Small intestine (tissue), 7 donors: ENCODE measurements around the gene KRTAP5-8. TPM values are rescaled to one million over a fixed set of nuclear protein-coding genes. Genes with fewer than 3 reads are reported as not detected.
"Not testable (repeated sequence)": the region's sequence is repeated elsewhere in the genome, so short reads cannot be mapped to it uniquely, and the experiment has no call there.

Experiments used
- DNase-seq, 2 donors: peaks; one replicate each; pipeline versions ENCODE4 v3.0.0 to v3.0.0-alpha.2; 2013
- FAIRE-seq: peaks from 2 replicates; lab custom pipeline; 2012; peaks lifted over from hg19 to GRCh38; lab: Jason Lieb, UNC
- H3K27ac ChIP-seq, 3 donors: one replicate each; pipeline ENCODE4 v1.5.1; 2013; ENCODE audit warnings: low read length in 2 of 3, mild to moderate bottlenecking in 2 of 3, control low read depth in 1 of 3, inconsistent platforms in 1 of 3, low read depth in 1 of 3, moderate library complexity in 1 of 3
- H3K27me3 ChIP-seq, 3 donors: one replicate each; pipeline ENCODE4 v1.6.1; 2013; ENCODE audit warnings: low read length in 3 of 3, inconsistent platforms in 1 of 3; ENCODE audit not compliant: control insufficient read depth in 3 of 3, insufficient read depth in 3 of 3
- H3K36me3 ChIP-seq, 3 donors: one replicate each; pipeline ENCODE4 v1.6.1; 2013; ENCODE audit warnings: low read length in 3 of 3, inconsistent platforms in 1 of 3, low read depth in 1 of 3, mild to moderate bottlenecking in 1 of 3, moderate library complexity in 1 of 3; ENCODE audit not compliant: control insufficient read depth in 3 of 3, insufficient read depth in 2 of 3
- H3K4me1 ChIP-seq, 3 donors: one replicate each; pipeline ENCODE4 v1.6.1; 2013; ENCODE audit warnings: low read length in 2 of 3, inconsistent platforms in 1 of 3, low read depth in 1 of 3, mild to moderate bottlenecking in 1 of 3, moderate library complexity in 1 of 3; ENCODE audit not compliant: control insufficient read depth in 3 of 3, insufficient read depth in 2 of 3
- H3K4me3 ChIP-seq, 3 donors: one replicate each; pipeline ENCODE4 v1.5.1; 2013; ENCODE audit warnings: low read length in 3 of 3, control low read depth in 1 of 3, inconsistent platforms in 1 of 3, low read depth in 1 of 3, mild to moderate bottlenecking in 1 of 3, moderate library complexity in 1 of 3
- H3K9me3 ChIP-seq, 2 donors: one replicate each; pipeline ENCODE4 v1.6.1; 2013; ENCODE audit warnings: low read depth in 1 of 2, low read length in 1 of 2; ENCODE audit not compliant: control insufficient read depth in 2 of 2, insufficient read depth in 1 of 2
- WGBS, 3 donors: extraction: QIAGEN DNeasy Blood & Tissue Kit; methylation state at CpG; one replicate each; pipeline ENCODE4 v1.1.7; 2013; 5-methylcytosine and 5-hydroxymethylcytosine counted together
- polyA plus RNA-seq, 4 donors: library from polyadenylated mRNA; stranded (reverse) in 3 of 4; unstranded in 1 of 4; fragments of 200-250 nt in 3 of 4; fragments of 120-200 nt in 1 of 4; gene quantifications; one replicate each; pipeline versions ENCODE4 v1.2.1 to v1.2.3, GENCODE V29; 2013
- donor health status: healthy with polysubstance abuse.
- donor health status: control.
- donor health status: control.
- donor health status: Bipolar disorder and iron deficiency.
- donor health status: healthy.

The KRTAP5-8 gene
- polyA plus RNA-seq, 4 donors = 0.13 to 0.16 TPM; not detected in 2

GRCh38 chr11:71579513-71579912 is 41.7 kb downstream of the KRTAP5-8 start:
- H3K27me3 ChIP-seq, FAIRE-seq, H3K4me3 ChIP-seq, H3K36me3 ChIP-seq, H3K27ac ChIP-seq, H3K4me1 ChIP-seq, DNase-seq, H3K9me3 ChIP-seq: not testable (repeated sequence)
- 62 to 68% (median 63%) methylated on average over 7 of the region's 7 CpGs for WGBS, 3 donors

GRCh38 chr11:71580057-71581003 is 42.5 kb downstream of the KRTAP5-8 start:
- 2 to 6% (median 5%) methylated on average over 8 of the region's 8 CpGs for WGBS, 3 donors
- no peak overlapping the region for H3K27ac ChIP-seq
- no peaks in the 10 kb centered on the region for H3K36me3 ChIP-seq
- H3K4me1 ChIP-seq = no peaks in the 10 kb centered on the region
- peak; percentile 61 to 69 for DNase-seq
- no peak for FAIRE-seq
- peaks cover 0 to 3% (median 0%) of the 10 kb centered on the region in 3 donors for H3K27me3 ChIP-seq
- H3K4me3 ChIP-seq = no peak overlapping the region
- no peaks in the 10 kb centered on the region for H3K9me3 ChIP-seq

GRCh38 chr11:71581826-71582225 is 44.0 kb downstream of the KRTAP5-8 start:
- no peak for FAIRE-seq

GRCh38 chr11:71582309-71582895 is 44.6 kb downstream of the KRTAP5-8 start, which contains the start of gene KRTAP5-11:
Gene KRTAP5-11, minus strand, starts transcription at chr11:71582875. Its CDS starts 38 bp downstream, at chr11:71582837.
- DNase-seq (no peak), FAIRE-seq (no peak)
- Histone ChIP-seq H3K27me3 (peaks cover 0 to 5% (median 0%) of the 10 kb centered on the region in 3 donors), H3K36me3 (no peaks in the 10 kb centered on the region), H3K4me1 (peaks cover 0 to 5% (median 0%) of the 10 kb centered on the region in 3 donors), H3K27ac (no peak within 1 kb of the TSS), H3K9me3 (no peaks in the 10 kb centered on the region), H3K4me3 (no peak within 1 kb of the TSS)
- WGBS, 3 donors = 54 to 70% (median 62%) methylated on average over 3 of the region's 3 CpGs

More at GRCh38 chr11:71581826-71582225, 44.0 kb downstream of the KRTAP5-8 start:
- Histone ChIP-seq H3K36me3 (no peaks in the 10 kb centered on the region), H3K4me3 (no peak overlapping the region), H3K9me3 (no peaks in the 10 kb centered on the region), H3K27ac (no peak overlapping the region), H3K4me1 (peaks cover 0 to 5% (median 0%) of the 10 kb centered on the region in 3 donors), H3K27me3 (peaks cover 0 to 5% (median 0%) of the 10 kb centered on the region in 3 donors)
- 80 to 85% (median 82%) methylated on average over 4 of the region's 4 CpGs for WGBS, 3 donors
- DNase-seq = no peak

- not testable (repeated sequence) for H3K4me3 ChIP-seq, H3K4me1 ChIP-seq, H3K9me3 ChIP-seq, FAIRE-seq, H3K27ac ChIP-seq, H3K27me3 ChIP-seq, DNase-seq, H3K36me3 ChIP-seq
- 73 to 91% (median 81%) methylated on average over 2 of the region's 2 CpGs for whole genome bisulfite sequencing, 3 donors
Observed at GRCh38 chr11:71582969-71583368, 45.1 kb downstream of the KRTAP5-8 start.

- not testable (repeated sequence) for H3K36me3 ChIP-seq, H3K27me3 ChIP-seq, H3K4me3 ChIP-seq, H3K27ac ChIP-seq, DNase-seq, FAIRE-seq, H3K9me3 ChIP-seq
- 81 to 93% (median 85%) methylated on average over 5 of the region's 5 CpGs for WGBS, 3 donors
- H3K4me1 ChIP-seq = peaks cover 0 to 17% (median 0%) of the 10 kb centered on the region in 3 donors
Observed at GRCh38 chr11:71585673-71586072, 47.8 kb downstream of the KRTAP5-8 start.

GRCh38 chr11:71588314-71588713 is 50.5 kb downstream of the KRTAP5-8 start:
- Histone ChIP-seq H3K4me1 (peaks cover 0 to 17% (median 0%) of the 10 kb centered on the region in 3 donors), H3K27ac (peak overlapping the region in 1 of 3 donors; percentile 66)
- not testable (repeated sequence) for H3K4me3 ChIP-seq, FAIRE-seq, H3K27me3 ChIP-seq, H3K36me3 ChIP-seq, H3K9me3 ChIP-seq
- WGBS, 3 donors = 13 to 37% (median 16%) methylated on average over 4 of the region's 4 CpGs
- peak; percentile 28 to 75 for DNase-seq
